HL-60 (cell line): ENCODE results near the gene ZBTB46.

ENCODE experiments used
- GABPA ChIP-seq: IDR thresholded peaks from 2 replicates; pipeline ENCODE4 v1.6.1; 2012; ENCODE audit warnings: low read depth
- POLR2AphosphoS5 ChIP-seq: IDR thresholded peaks from 2 replicates; pipeline ENCODE4 v1.6.1; 2012; ENCODE audit warnings: low read depth
- TF ChIP-seq, protein P1 (sequence below): IDR thresholded peaks from one replicate; pipeline ENCODE4 v1.5.1; 2011; ENCODE audit warnings: low read length, control low read depth, inconsistent platforms; ENCODE audit not compliant: insufficient read depth
- TF ChIP-seq, protein P2 (sequence below): IDR thresholded peaks from 2 replicates; pipeline ENCODE4 v1.6.1; 2012; ENCODE audit warnings: low read depth; ENCODE audit not compliant: insufficient replicate concordance

DNA sequence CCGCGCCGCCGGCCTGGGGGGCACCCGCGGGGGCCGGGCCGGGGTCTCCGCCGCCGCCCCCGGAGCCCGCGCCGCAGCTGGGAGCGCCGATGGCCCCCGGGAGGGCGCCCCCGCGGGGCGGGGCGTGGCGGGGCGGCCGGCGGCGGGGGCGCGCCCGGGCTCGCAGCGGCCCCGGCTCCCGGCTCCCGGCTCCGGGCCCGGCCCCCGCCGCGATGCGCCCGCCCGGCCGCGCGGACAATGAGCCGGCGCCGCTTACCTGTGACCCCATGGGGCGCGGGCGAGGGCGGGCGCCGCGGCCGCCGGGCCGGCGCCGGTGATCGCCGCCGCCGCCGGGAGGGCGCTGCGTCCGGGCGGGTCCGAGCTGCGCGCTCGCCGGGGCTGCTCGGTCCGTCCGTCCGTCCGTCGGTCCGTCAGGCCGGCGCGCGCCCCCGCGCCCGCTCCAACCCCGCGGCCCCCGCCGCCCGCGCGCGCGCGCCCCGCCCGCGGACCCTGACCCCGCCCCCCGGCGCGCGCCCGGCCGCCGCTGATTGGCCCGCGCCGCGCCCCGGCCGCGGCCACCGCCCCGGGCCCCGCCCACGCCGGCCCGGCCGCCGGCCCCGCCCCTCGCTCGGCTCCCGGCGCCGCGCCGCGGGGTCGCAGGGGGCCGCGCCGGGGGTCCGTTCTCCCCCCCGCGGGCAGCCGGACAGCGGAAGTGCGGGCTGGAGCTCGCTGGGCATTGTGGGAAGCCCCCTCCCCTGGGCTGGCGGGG, at the start of gene ZBTB46:
- TF ChIP-seq, protein P1, sequence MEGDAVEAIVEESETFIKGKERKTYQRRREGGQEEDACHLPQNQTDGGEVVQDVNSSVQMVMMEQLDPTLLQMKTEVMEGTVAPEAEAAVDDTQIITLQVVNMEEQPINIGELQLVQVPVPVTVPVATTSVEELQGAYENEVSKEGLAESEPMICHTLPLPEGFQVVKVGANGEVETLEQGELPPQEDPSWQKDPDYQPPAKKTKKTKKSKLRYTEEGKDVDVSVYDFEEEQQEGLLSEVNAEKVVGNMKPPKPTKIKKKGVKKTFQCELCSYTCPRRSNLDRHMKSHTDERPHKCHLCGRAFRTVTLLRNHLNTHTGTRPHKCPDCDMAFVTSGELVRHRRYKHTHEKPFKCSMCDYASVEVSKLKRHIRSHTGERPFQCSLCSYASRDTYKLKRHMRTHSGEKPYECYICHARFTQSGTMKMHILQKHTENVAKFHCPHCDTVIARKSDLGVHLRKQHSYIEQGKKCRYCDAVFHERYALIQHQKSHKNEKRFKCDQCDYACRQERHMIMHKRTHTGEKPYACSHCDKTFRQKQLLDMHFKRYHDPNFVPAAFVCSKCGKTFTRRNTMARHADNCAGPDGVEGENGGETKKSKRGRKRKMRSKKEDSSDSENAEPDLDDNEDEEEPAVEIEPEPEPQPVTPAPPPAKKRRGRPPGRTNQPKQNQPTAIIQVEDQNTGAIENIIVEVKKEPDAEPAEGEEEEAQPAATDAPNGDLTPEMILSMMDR = no peak
- TF ChIP-seq, protein P2, sequence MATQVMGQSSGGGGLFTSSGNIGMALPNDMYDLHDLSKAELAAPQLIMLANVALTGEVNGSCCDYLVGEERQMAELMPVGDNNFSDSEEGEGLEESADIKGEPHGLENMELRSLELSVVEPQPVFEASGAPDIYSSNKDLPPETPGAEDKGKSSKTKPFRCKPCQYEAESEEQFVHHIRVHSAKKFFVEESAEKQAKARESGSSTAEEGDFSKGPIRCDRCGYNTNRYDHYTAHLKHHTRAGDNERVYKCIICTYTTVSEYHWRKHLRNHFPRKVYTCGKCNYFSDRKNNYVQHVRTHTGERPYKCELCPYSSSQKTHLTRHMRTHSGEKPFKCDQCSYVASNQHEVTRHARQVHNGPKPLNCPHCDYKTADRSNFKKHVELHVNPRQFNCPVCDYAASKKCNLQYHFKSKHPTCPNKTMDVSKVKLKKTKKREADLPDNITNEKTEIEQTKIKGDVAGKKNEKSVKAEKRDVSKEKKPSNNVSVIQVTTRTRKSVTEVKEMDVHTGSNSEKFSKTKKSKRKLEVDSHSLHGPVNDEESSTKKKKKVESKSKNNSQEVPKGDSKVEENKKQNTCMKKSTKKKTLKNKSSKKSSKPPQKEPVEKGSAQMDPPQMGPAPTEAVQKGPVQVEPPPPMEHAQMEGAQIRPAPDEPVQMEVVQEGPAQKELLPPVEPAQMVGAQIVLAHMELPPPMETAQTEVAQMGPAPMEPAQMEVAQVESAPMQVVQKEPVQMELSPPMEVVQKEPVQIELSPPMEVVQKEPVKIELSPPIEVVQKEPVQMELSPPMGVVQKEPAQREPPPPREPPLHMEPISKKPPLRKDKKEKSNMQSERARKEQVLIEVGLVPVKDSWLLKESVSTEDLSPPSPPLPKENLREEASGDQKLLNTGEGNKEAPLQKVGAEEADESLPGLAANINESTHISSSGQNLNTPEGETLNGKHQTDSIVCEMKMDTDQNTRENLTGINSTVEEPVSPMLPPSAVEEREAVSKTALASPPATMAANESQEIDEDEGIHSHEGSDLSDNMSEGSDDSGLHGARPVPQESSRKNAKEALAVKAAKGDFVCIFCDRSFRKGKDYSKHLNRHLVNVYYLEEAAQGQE = no peak
- TF ChIP-seq GABPA = no peak
- TF ChIP-seq POLR2AphosphoS5 = no peak
